ENCODE measurements around the gene PARD6B. TPM values are rescaled to one million over a fixed set of nuclear protein-coding genes. Genes with fewer than 3 reads are reported as not detected.

PARD6B gene
- total and polyA plus RNA-seq, 4 donors, result 4.0 to 11.3 (median 5.0) TPM

GRCh38 chr20:50804437-50805348 lies 73.3 kb downstream of the PARD6B start:
- no peak for DNase-seq (ENCODE audit: low read depth in 4 of 6, low spot score in 6 of 6)
- Histone ChIP-seq H3K4me3 (ENCODE audit: low read depth, low read length) (no peak overlapping the region), H3K4me1 (ENCODE audit: control insufficient read depth, insufficient read depth, low read length) (no peaks in the 10 kb centered on the region), H3K36me3 (ENCODE audit: control insufficient read depth, insufficient read depth, low read length) (no peaks in the 10 kb centered on the region), H3K27ac (ENCODE audit: low read depth, low read length) (no peak overlapping the region), H3K27me3 (ENCODE audit: control insufficient read depth, insufficient read depth, low read length) (no peaks in the 10 kb centered on the region), H3K9me3 (ENCODE audit: control insufficient read depth, insufficient read depth, low read length) (no peaks in the 10 kb centered on the region)
- WGBS (ENCODE audit: insufficient coverage), result 73% methylated on average over 3 of the region's 11 CpGs

GRCh38 chr20:50805349-50805684 lies 73.9 kb downstream of the PARD6B start:
- Histone ChIP-seq H3K4me1 (ENCODE audit: control insufficient read depth, insufficient read depth, low read length) (no peaks in the 10 kb centered on the region), H3K36me3 (ENCODE audit: control insufficient read depth, insufficient read depth, low read length) (no peaks in the 10 kb centered on the region), H3K4me3 (ENCODE audit: low read depth, low read length) (no peak overlapping the region), H3K27ac (ENCODE audit: low read depth, low read length) (no peak overlapping the region), H3K9me3 (ENCODE audit: control insufficient read depth, insufficient read depth, low read length) (no peaks in the 10 kb centered on the region), H3K27me3 (ENCODE audit: control insufficient read depth, insufficient read depth, low read length) (no peaks in the 10 kb centered on the region)
- no peak for DNase-seq (ENCODE audit: low read depth in 4 of 6, low spot score in 6 of 6)
- 63% methylated on average over 1 of the region's 1 CpG for WGBS (ENCODE audit: insufficient coverage)

- Histone ChIP-seq H3K4me1 (ENCODE audit: control insufficient read depth, insufficient read depth, low read length) (no peaks in the 10 kb centered on the region), H3K36me3 (ENCODE audit: control insufficient read depth, insufficient read depth, low read length) (no peaks in the 10 kb centered on the region), H3K4me3 (ENCODE audit: low read depth, low read length) (no peak overlapping the region), H3K27me3 (ENCODE audit: control insufficient read depth, insufficient read depth, low read length) (no peaks in the 10 kb centered on the region), H3K27ac (ENCODE audit: low read depth, low read length) (no peak overlapping the region), H3K9me3 (ENCODE audit: control insufficient read depth, insufficient read depth, low read length) (no peaks in the 10 kb centered on the region)
- 89% methylated on average over 3 of the region's 5 CpGs for WGBS (ENCODE audit: insufficient coverage)
- no peak for DNase-seq (ENCODE audit: low read depth in 4 of 6, low spot score in 6 of 6)
Observed at GRCh38 chr20:50806126-50806768, 74.9 kb downstream of the PARD6B start.

Other genes starting within 250 kb of the PARD6B start
- gene PTPN1, start 221.2 kb upstream of the PARD6B start, total RNA-seq, result 10 to 100 TPM; 15.4 to 21.8 TPM
- gene PTPN1, start 221.2 kb upstream of the PARD6B start, polyA plus RNA-seq (ENCODE audit: insufficient read length in 2 of 2), result 10 to 100 TPM; 23.7 to 24.2 TPM
- gene RIPOR3, start 40.0 kb upstream of the PARD6B start, total RNA-seq, result 1 to 10 TPM; 2.7 to 4.7 TPM
- gene RIPOR3, start 40.0 kb upstream of the PARD6B start, polyA plus RNA-seq (ENCODE audit: insufficient read length in 2 of 2), result 1 to 10 TPM; 9.3 TPM
- 10 to 100 TPM in 1 of 2 donors, 1 to 10 TPM in 1; 7.8 to 12.0 TPM for gene BCAS4, start 63.5 kb downstream of the PARD6B start, total RNA-seq
- gene BCAS4, start 63.5 kb downstream of the PARD6B start, polyA plus RNA-seq (ENCODE audit: insufficient read length in 2 of 2), result 10 to 100 TPM; 16.6 TPM
- gene ADNP, start 199.9 kb downstream of the PARD6B start, total RNA-seq, result 10 to 100 TPM; 58.7 to 64.8 TPM
- gene ADNP, start 199.9 kb downstream of the PARD6B start, polyA plus RNA-seq (ENCODE audit: insufficient read length in 2 of 2), result 10 to 100 TPM; 88.4 to 93.3 TPM
- gene DPM1, start 227.0 kb downstream of the PARD6B start, total RNA-seq, result 10 to 100 TPM; 35.5 to 50.7 TPM
- 10 to 100 TPM; 40.5 to 45.8 TPM for gene DPM1, start 227.0 kb downstream of the PARD6B start, polyA plus RNA-seq (ENCODE audit: insufficient read length in 2 of 2)
- gene MOCS3, start 227.2 kb downstream of the PARD6B start, total RNA-seq, result 1 to 10 TPM; 5.1 to 5.5 TPM
- gene MOCS3, start 227.2 kb downstream of the PARD6B start, polyA plus RNA-seq (ENCODE audit: insufficient read length in 2 of 2), result 1 to 10 TPM; 4.3 to 5.8 TPM